Activated gamma-delta T cell treated with anti-CD3 and anti-CD28 coated beads, Interleukin-2, amount 50 U/mL, for 16 hours (primary cell): ENCODE measurements around the gene LTBP4.
"Not testable (repeated sequence)": the region's sequence is repeated elsewhere in the genome, so short reads cannot be mapped to it uniquely, and the experiment has no call there.

ENCODE experiments used
- DNase-seq: peaks from one replicate; pipeline ENCODE4 v3.0.0-alpha.2; 2020; ENCODE audit warnings: low read depth

The LTBP4 gene, protein sequence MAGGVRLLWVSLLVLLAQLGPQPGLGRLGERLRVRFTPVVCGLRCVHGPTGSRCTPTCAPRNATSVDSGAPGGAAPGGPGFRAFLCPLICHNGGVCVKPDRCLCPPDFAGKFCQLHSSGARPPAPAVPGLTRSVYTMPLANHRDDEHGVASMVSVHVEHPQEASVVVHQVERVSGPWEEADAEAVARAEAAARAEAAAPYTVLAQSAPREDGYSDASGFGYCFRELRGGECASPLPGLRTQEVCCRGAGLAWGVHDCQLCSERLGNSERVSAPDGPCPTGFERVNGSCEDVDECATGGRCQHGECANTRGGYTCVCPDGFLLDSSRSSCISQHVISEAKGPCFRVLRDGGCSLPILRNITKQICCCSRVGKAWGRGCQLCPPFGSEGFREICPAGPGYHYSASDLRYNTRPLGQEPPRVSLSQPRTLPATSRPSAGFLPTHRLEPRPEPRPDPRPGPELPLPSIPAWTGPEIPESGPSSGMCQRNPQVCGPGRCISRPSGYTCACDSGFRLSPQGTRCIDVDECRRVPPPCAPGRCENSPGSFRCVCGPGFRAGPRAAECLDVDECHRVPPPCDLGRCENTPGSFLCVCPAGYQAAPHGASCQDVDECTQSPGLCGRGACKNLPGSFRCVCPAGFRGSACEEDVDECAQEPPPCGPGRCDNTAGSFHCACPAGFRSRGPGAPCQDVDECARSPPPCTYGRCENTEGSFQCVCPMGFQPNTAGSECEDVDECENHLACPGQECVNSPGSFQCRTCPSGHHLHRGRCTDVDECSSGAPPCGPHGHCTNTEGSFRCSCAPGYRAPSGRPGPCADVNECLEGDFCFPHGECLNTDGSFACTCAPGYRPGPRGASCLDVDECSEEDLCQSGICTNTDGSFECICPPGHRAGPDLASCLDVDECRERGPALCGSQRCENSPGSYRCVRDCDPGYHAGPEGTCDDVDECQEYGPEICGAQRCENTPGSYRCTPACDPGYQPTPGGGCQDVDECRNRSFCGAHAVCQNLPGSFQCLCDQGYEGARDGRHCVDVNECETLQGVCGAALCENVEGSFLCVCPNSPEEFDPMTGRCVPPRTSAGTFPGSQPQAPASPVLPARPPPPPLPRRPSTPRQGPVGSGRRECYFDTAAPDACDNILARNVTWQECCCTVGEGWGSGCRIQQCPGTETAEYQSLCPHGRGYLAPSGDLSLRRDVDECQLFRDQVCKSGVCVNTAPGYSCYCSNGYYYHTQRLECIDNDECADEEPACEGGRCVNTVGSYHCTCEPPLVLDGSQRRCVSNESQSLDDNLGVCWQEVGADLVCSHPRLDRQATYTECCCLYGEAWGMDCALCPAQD (N-terminal part only)

DNA sequence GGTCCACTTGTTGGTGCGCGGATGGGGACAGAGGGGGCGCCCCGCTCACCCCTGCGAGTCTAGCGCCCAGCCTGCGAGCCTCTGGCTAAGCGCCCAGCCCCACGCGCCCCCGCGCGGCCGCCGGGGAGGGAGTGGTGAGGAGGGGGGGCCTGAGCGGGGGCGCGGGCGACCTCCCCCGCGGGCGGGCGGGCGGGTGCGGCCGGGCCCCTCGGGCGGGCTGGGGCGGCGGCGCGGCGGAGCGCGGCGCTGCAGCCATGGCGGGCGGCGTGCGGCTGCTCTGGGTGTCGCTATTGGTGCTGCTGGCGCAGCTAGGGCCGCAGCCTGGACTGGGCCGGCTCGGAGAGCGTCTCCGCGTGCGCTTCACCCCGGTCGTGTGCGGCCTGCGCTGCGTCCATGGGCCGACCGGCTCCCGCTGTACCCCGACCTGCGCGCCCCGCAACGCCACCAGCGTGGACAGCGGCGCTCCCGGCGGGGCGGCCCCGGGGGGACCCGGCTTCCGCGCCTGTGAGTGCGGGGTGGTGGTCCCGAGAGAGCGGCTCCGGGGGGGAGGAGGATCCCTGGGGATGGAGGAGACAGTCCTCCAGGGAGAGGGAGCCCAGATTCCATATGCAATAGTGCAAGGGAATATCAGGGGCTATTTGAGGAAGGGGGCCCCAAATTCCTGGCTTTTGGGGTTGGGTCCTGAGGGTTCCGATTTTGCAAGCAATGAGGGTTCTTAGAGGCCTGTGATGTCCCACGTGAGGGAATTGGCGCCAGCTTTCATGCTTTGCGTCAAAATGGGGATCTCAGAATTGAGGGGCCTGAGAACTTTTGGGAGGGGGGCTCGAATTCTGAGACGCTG, at the start of gene LTBP4:
Gene LTBP4, plus strand, starts transcription at position 236 of the 841 bp plus-strand sequence. Its CDS starts 19 bp downstream, at position 255.
- no peak for DNase-seq

GRCh38 chr19:40552848-40553247, 48.3 kb upstream of the LTBP4 start:
- no peak for DNase-seq

GRCh38 chr19:40553885-40554857, 47.0 kb upstream of the LTBP4 start:
- DNase-seq, result no peak

DNA sequence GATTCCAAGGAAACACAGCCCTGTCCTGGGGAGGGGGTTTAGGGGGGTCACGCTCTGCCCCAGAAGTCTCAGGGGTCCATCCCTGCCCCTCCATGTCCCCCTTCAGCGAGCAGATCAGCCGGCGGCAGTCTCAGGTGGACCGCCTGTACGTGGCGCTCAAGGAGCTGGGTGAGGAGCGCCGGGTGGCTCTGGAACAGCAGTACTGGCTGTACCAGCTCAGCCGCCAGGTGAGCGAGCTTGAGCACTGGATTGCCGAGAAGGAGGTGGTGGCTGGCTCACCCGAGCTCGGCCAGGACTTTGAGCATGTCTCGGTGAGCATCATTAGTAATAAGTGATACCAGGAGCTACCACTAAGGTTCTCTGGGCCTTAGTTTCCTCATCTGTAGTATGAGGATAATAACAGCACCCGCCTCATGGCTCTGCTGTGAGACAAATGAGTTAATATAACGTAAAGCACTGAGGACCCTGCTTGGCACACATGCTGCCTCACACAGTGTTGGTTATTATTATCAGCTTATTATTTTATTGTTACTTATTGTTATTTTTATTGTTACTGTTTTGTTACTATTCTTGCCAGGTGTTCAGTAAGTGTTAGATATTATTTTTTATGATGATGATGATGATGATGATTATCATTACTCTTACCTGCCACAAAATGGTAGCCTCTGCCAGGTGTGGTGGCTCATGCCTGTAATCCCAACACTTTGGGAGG, 45.0 kb upstream of the LTBP4 start:
- DNase-seq, result no peak

GRCh38 chr19:40556953-40557530, 44.1 kb upstream of the LTBP4 start:
- no peak for DNase-seq

DNA sequence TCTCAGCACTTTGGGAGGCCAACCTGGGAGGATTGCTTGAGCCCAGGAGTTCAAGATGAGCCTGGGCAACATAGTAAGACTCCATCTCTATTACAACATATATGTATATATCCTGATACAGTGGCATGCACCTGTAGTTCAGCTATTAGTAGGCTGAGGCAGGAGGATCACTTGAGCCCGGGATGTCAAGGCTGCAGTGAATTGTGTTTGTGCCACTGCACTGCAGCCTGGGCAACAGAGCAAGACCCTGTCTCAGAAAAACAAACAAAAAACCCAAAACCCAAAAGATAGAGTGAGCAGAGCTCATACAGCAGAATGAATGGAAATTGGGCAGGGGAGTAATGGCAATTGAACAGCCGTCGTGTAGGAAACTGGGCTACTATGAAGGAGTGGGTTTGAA, 41.8 kb upstream of the LTBP4 start:
- no peak for DNase-seq

DNA sequence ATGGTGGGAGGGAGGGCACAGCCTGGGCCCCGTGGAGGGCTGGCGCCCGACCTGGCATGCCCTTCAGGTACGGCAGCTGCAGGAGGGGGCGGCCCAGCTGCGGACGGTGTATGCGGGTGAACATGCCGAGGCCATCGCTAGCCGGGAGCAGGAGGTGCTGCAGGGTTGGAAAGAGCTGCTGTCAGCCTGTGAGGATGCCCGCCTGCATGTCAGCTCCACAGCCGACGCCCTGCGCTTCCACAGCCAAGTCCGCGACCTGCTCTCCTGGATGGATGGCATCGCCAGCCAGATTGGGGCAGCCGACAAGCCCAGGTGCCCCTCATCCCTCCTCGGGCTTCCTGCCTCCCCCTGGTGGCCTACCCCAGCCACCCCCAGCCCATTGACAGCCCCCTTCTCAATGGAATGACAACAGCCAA, 41.1 kb upstream of the LTBP4 start:
- no peak for DNase-seq

GRCh38 chr19:40561947-40562346, 39.2 kb upstream of the LTBP4 start:
- no peak for DNase-seq

DNA sequence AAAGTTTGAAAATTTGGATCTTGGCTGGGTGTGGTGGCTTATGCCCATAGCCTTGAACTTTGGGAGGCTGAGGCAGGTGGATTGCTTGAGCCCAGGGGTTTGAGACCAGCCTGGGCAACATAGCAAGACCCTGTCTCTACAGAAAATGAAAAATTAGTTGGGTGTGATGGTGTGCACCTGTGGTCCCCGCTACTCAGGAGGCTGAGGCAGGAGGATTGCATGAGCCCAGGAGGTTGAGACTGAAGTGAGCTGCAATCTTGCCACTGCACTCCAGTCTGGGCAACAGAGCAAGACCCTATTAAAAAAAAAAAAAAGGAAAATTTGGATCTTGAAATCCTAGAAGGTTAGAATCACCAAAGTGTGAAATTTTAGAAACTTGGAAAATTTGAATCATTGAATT, 36.6 kb upstream of the LTBP4 start:
- not testable (repeated sequence) for DNase-seq

- no peak for DNase-seq
Measured at GRCh38 chr19:40565355-40565754, 35.8 kb upstream of the LTBP4 start.

DNA sequence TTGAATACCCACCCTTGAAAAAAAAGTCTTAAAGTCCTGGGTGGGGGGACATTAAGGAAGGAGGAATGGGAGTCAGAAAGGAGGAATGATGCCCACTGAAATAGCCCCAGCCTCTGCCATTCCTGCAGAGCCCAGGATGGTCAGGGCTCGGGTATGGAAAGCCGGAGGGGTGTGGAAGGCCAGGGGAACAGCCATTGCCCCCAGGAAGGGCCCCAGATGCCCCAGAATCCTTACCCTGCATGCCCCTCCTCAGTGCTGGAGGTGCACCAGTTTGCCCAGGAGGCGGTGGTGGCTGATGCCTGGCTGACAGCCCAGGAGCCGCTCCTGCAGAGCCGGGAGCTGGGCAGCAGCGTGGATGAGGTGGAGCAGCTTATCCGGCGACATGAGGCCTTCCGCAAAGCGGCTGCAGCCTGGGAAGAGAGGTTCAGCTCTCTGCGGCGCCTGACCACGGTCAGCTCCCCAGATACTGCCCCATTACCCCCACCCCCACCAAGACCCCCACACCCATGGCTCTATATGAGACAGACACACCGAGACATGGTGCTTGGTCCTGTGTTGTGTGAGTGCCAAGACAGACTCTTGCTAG, 35.2 kb upstream of the LTBP4 start:
- no peak for DNase-seq

DNA sequence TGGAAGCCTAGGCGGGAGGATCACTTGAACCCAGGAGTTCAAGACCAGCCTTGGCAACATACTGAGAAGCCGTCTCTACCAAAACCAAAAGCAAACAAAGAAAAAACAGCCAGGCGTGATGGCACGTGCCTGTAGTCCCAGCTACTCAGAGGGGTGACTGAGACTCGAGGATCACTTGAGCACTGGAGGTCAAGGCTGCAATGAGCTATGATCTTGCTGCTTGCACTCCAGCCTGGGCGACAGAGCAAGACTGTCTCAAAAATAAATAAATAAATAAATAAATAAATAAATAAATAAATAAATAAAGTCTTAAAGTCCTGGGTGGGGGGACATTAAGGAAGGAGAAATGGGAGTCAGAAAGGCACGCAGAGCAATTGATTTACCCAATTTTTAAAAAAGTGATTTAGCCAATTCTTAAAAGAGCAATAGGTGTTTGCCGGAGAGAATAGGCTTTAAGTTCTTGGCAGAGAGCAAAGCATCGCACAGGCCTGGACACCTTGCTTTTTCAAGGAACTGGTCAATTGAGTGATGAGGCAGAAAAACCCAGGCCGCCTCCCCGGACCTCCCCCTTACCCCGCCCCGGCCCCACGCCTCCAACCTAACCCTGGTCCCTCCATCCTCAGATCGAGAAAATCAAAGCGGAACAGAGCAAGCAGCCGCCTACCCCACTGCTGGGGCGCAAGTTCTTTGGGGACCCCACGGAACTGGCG, 34.0 kb upstream of the LTBP4 start:
- no peak for DNase-seq

DNA sequence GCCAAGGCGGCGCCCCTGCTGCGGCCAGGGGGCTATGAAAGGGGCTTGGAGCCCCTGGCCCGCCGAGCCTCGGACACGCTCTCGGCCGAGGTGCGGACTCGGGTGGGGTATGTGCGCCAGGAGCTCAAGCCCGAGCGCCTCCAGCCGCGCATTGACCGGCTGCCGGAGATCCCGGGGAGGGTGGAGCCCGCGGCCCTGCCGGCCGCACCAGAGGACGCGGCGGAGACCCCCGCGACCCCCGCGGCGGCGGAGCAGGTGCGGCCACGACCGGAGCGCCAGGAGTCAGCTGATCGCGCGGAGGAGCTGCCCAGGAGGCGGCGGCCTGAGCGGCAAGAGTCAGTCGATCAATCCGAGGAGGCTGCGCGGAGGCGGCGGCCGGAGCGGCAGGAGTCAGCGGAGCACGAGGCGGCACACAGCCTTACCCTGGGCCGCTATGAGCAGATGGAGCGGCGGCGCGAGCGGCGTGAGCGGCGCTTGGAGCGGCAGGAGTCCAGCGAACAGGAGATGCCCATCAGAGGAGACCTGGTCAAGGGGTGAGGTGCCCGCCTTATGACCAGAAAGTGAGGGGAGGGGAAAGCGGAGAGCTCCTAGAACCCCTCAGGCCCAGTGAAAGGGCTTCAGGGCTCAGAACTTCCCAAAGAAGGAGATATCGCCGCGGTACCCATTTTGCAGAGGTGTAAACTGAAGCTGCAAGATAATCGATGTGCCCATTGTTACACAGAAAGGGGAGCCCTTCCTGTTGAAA, 33.2 kb upstream of the LTBP4 start:
- no peak for DNase-seq

DNA sequence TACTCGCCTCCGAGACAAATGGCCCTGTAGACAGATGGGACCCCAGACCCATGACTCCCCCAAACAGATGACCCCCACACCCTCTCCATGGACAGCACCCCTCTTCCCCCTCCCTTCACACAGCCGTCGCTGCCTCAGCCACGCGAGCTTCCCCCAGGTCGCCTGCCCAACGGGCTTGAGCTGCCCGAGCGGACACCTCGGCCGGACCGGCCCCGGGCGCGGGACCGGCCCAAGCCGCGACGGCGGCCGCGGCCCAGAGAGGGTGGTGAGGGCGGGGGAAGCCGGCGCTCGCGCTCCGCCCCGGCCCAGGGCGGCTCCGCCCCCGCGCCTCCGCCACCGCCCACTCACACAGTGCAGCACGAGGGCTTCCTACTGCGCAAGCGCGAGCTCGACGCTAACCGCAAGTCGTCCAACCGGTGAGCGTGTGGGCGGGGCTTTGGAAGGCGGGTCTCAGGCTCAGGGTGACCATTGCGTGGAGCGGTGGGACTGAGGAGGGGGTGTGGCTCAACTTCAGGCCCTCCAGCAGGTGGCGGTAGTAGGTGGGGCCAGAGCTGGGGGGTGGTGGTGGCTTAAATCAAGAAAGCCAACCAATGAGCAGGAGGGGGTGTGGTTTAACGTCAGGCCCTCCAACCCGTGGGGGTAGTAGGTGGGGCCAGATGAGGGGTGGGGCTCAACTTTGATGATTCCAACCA, 30.7 kb upstream of the LTBP4 start:
- DNase-seq, result peak; percentile 82

- DNase-seq, result no peak
Measured at GRCh38 chr19:40571005-40571318, 30.2 kb upstream of the LTBP4 start.

DNA sequence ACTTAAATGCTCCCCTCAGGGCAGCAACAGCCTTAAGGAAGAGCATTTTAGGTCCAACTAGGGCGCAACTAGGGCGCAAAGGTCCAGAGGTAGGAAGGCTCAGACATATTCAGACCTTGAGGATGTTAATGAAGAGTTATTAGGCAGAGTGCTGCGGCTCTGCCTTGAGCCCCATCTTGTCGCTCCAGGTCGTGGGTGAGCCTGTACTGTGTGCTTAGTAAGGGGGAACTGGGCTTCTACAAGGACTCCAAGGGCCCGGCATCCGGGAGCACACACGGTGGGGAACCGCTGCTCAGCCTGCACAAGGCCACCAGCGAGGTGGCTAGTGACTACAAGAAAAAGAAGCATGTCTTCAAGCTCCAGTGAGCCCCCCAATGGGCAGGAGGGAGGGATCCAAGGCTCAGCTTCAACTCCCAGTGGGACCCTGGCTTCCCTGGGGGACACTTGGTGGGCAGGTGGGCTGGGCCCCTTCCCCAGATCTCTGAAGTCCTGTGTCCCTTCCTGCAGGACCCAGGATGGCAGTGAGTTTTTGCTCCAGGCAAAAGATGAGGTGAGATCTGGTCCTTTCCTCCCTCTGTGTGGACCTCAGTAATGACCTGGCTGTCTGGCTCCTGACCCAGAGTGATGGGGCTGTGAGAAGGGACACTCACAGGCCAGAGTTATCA, 29.2 kb upstream of the LTBP4 start:
- DNase-seq, result no peak
